Body of pancreas (tissue), 4 donors: ENCODE results near the gene CELSR1.

ENCODE experiments used
- CTCF ChIP-seq, 7 experiments: fragments of 450-650 bp in 4 of 7; fragments of 200-600 bp in 3 of 7; sonication (generic) in 3 of 7; IDR thresholded peaks; one replicate each; pipeline ENCODE4 v1.5.1; 2016 to 2019; ENCODE audit warnings: antibody characterized with exemption in 7 of 7
- POLR2A ChIP-seq, 3 donors: fragments of 450-650 bp; IDR thresholded peaks; one replicate each; pipeline ENCODE4 v1.6.1; 2016; ENCODE audit warnings: antibody characterized with exemption in 3 of 3, mild to moderate bottlenecking in 2 of 3

- TF ChIP-seq CTCF (IDR thresholded peaks at IDR 0.05) (no peak), POLR2A (IDR thresholded peaks at IDR 0.05) (no peak)
These were observed 49.6 kb upstream of the CELSR1 start for GRCh38 chr22:46587061-46587460.
